Measurements from ENCODE around the gene C15orf39.

Gene C15orf39

GRCh38 chr15:75185271-75186029, 16.2 kb upstream of the C15orf39 start:
- H3K27ac ChIP-seq (replicated peaks) = no peak overlapping the region
- no peak for TF ChIP-seq GABPA (IDR thresholded peaks at IDR 0.05; ENCODE audit: low read depth)
- TF ChIP-seq SPI1 (IDR thresholded peaks at IDR 0.05; ENCODE audit: borderline replicate concordance, low read depth) = peak; percentile 25; the same call in 1 of the 2 replicates
- TF ChIP-seq POLR2AphosphoS5 (IDR thresholded peaks at IDR 0.05; ENCODE audit: low read depth) = no peak

GRCh38 chr15:75186044-75186443, 15.6 kb upstream of the C15orf39 start:
- H3K27ac ChIP-seq (replicated peaks) = no peak overlapping the region
- no peaks in the 10 kb centered on the region for H3K27me3 ChIP-seq (ENCODE audit: insufficient read depth, poor library complexity, severe bottlenecking)
- DNase-seq (ENCODE audit: low read depth in 1 of 2, low spot score in 1 of 2) = no peak
- TF ChIP-seq GABPA (IDR thresholded peaks at IDR 0.05; ENCODE audit: low read depth) (no peak), SPI1 (IDR thresholded peaks at IDR 0.05; ENCODE audit: borderline replicate concordance, low read depth) (no peak), REST (IDR thresholded peaks at IDR 0.05; ENCODE audit: insufficient replicate concordance, low read depth) (no peak), POLR2AphosphoS5 (IDR thresholded peaks at IDR 0.05; ENCODE audit: low read depth) (no peak), CTCF (IDR thresholded peaks at IDR 0.05; ENCODE audit: insufficient read depth, low read length) (no peak)
- no peak overlapping the region for H3K4me3 ChIP-seq (replicated peaks; ENCODE audit: insufficient read depth, low read length)

More at GRCh38 chr15:75185271-75186029, 16.2 kb upstream of the C15orf39 start:
- Histone ChIP-seq H3K4me3 (replicated peaks; ENCODE audit: insufficient read depth, low read length) (no peak overlapping the region), H3K27me3 (ENCODE audit: insufficient read depth, poor library complexity, severe bottlenecking) (no peaks in the 10 kb centered on the region)
- DNase-seq (ENCODE audit: low read depth in 1 of 2, low spot score in 1 of 2) = peak; percentile 30 to 68

- no peak for TF ChIP-seq CTCF (IDR thresholded peaks at IDR 0.05; ENCODE audit: insufficient read depth, low read length)
- no peak for TF ChIP-seq REST (IDR thresholded peaks at IDR 0.05; ENCODE audit: insufficient replicate concordance, low read depth)
- no peak for TF ChIP-seq SPI1 (IDR thresholded peaks at IDR 0.05; ENCODE audit: borderline replicate concordance, low read depth)
- TF ChIP-seq POLR2AphosphoS5 (IDR thresholded peaks at IDR 0.05; ENCODE audit: low read depth) = no peak
- TF ChIP-seq GABPA (IDR thresholded peaks at IDR 0.05; ENCODE audit: low read depth) = no peak
- H3K27me3 ChIP-seq (ENCODE audit: insufficient read depth, poor library complexity, severe bottlenecking) = no peaks in the 10 kb centered on the region
- no peak for DNase-seq (ENCODE audit: low read depth in 1 of 2, low spot score in 1 of 2)
- H3K4me3 ChIP-seq (replicated peaks; ENCODE audit: insufficient read depth, low read length) = no peak overlapping the region
- H3K27ac ChIP-seq (replicated peaks) = no peak overlapping the region
Observed at GRCh38 chr15:75188499-75188898, 13.2 kb upstream of the C15orf39 start.

GRCh38 chr15:75191235-75191634, 10.4 kb upstream of the C15orf39 start:
- H3K27me3 ChIP-seq (ENCODE audit: insufficient read depth, poor library complexity, severe bottlenecking) = no peaks in the 10 kb centered on the region
- H3K27ac ChIP-seq (replicated peaks) = no peak overlapping the region
- DNase-seq (ENCODE audit: low read depth in 1 of 2, low spot score in 1 of 2) = no peak
- no peak overlapping the region for H3K4me3 ChIP-seq (replicated peaks; ENCODE audit: insufficient read depth, low read length)
- TF ChIP-seq CTCF (IDR thresholded peaks at IDR 0.05; ENCODE audit: insufficient read depth, low read length) (no peak), REST (IDR thresholded peaks at IDR 0.05; ENCODE audit: insufficient replicate concordance, low read depth) (no peak), POLR2AphosphoS5 (IDR thresholded peaks at IDR 0.05; ENCODE audit: low read depth) (no peak), GABPA (IDR thresholded peaks at IDR 0.05; ENCODE audit: low read depth) (no peak), SPI1 (IDR thresholded peaks at IDR 0.05; ENCODE audit: borderline replicate concordance, low read depth) (no peak)

Data from HL-60 (cell line).